Gastrocnemius medialis (tissue), 4 donors: ENCODE results near the gene DKC1. TPM values are rescaled to one million over a fixed set of nuclear protein-coding genes. Genes with fewer than 3 reads are reported as not detected.
"Not testable (repeated sequence)": the region's sequence is repeated elsewhere in the genome, so short reads cannot be mapped to it uniquely, and the experiment has no call there.

ENCODE experiments used
- ATAC-seq, 2 donors: fragments of 150-250 bp; one replicate each; pipeline ENCODE4 v1.9.1; 2016
- DNase-seq, 2 donors: peaks; one replicate each; pipeline ENCODE4 v3.0.0-alpha.2; 2019
- H3K27ac ChIP-seq, 4 donors: fragments of 200-600 bp; sonication (generic); 1 replicate in 1 of 4; 2 replicates in 3 of 4; pipeline ENCODE4 v1.5.1; 2016 to 2018; ENCODE audit warnings: mild to moderate bottlenecking in 2 of 4, moderate library complexity in 1 of 4
- H3K27me3 ChIP-seq, 3 donors: fragments of 200-600 bp; sonication (generic) in 2 of 3; 1 replicate in 1 of 3; 2 replicates in 2 of 3; pipeline versions ENCODE4 v1.5.1 to v1.6.0; 2016 to 2019; ENCODE audit warnings: mild to moderate bottlenecking in 1 of 3, moderate library complexity in 1 of 3
- H3K36me3 ChIP-seq, 2 donors: fragments of 200-600 bp; sonication (generic) in 1 of 2; one replicate each; pipeline ENCODE4 v1.5.1; 2017 to 2018
- H3K4me1 ChIP-seq, 2 donors: fragments of 200-600 bp; sonication (generic) in 1 of 2; one replicate each; pipeline ENCODE4 v1.5.1; 2016 to 2017; ENCODE audit warnings: mild to moderate bottlenecking in 2 of 2
- H3K4me3 ChIP-seq, 4 donors: fragments of 200-600 bp; sonication (generic) in 3 of 4; 1 replicate in 1 of 4; 2 replicates in 3 of 4; pipeline ENCODE4 v1.5.1; 2016 to 2019; ENCODE audit warnings: mild to moderate bottlenecking in 2 of 4
- H3K9me3 ChIP-seq, 3 donors: fragments of 200-600 bp; sonication (generic) in 2 of 3; 1 replicate in 1 of 3; 2 replicates in 2 of 3; pipeline ENCODE4 v1.5.1; 2016 to 2019
- POLR2A ChIP-seq, 2 donors: fragments of 450-650 bp; IDR thresholded peaks; one replicate each; pipeline ENCODE4 v1.6.1; 2017; ENCODE audit warnings: antibody characterized with exemption in 2 of 2, mild to moderate bottlenecking in 2 of 2, moderate library complexity in 2 of 2
- in situ Hi-C, 4 donors: fragments of 200-750 bp; cut with MboI; loops; one replicate each; pipeline versions ENCODE4 v1.15.0 to v1.8.0; 2017; ENCODE audit warnings: low sequenced_read_pairs in 4 of 4
- intact Hi-C: fragments of 100-400 bp; cut with DNase I; formaldehyde crosslinking; loops from one replicate; pipeline ENCODE4 v1.15.1; 2023; ENCODE audit warnings: low total_unique reads
- total RNA-seq, 4 donors: library from RNA; depleted of rRNA; stranded (reverse); fragments of >200 nt; gene quantifications; one replicate each; pipeline versions ENCODE4 v1.1.0 to v1.2.3, GENCODE V29; 2016
- TF ChIP-seq, protein P1 (sequence below), 5 experiments: fragments of 450-650 bp in 3 of 5; fragments of 200-600 bp in 2 of 5; sonication (generic) in 2 of 5; IDR thresholded peaks in 4 of 5; conservative IDR thresholded peaks in 1 of 5; 1 replicate in 4 of 5; 2 replicates in 1 of 5; pipeline ENCODE4 v1.5.1; 2016 to 2019; ENCODE audit warnings: antibody characterized with exemption in 5 of 5, mild to moderate bottlenecking in 3 of 5, moderate library complexity in 3 of 5

DKC1 gene
- total RNA-seq, 4 donors from 2014 or later: 17.8 to 34.1 (median 21.7) TPM

GRCh38 chrX:154824638-154825037, 62.0 kb downstream of the DKC1 start:
- intact Hi-C loops: no loop called here
- H3K4me3 ChIP-seq: no peak overlapping the region
- H3K36me3 ChIP-seq: no peaks in the 10 kb centered on the region
- no peak for TF ChIP-seq POLR2A (IDR thresholded peaks at IDR 0.05)
- TF ChIP-seq, protein P1, sequence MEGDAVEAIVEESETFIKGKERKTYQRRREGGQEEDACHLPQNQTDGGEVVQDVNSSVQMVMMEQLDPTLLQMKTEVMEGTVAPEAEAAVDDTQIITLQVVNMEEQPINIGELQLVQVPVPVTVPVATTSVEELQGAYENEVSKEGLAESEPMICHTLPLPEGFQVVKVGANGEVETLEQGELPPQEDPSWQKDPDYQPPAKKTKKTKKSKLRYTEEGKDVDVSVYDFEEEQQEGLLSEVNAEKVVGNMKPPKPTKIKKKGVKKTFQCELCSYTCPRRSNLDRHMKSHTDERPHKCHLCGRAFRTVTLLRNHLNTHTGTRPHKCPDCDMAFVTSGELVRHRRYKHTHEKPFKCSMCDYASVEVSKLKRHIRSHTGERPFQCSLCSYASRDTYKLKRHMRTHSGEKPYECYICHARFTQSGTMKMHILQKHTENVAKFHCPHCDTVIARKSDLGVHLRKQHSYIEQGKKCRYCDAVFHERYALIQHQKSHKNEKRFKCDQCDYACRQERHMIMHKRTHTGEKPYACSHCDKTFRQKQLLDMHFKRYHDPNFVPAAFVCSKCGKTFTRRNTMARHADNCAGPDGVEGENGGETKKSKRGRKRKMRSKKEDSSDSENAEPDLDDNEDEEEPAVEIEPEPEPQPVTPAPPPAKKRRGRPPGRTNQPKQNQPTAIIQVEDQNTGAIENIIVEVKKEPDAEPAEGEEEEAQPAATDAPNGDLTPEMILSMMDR (IDR thresholded peaks at IDR 0.05 in 4 of 5, conservative IDR thresholded peaks at IDR 0.05 in 1 of 5): no peak
- in situ Hi-C loops: no loop called here
- H3K27ac ChIP-seq: no peak overlapping the region
- H3K4me1 ChIP-seq: no peaks in the 10 kb centered on the region
- ATAC-seq: no peak
- H3K9me3 ChIP-seq: no peaks in the 10 kb centered on the region
- H3K27me3 ChIP-seq: no peaks in the 10 kb centered on the region
- no peak for DNase-seq

- intact Hi-C loops, H3K4me3 ChIP-seq, H3K27ac ChIP-seq, H3K27me3 ChIP-seq, H3K9me3 ChIP-seq, H3K4me1 ChIP-seq, H3K36me3 ChIP-seq, DNase-seq, ATAC-seq, in situ Hi-C loops: not testable (repeated sequence)
These were observed 62.9 kb downstream of the DKC1 start for GRCh38 chrX:154825586-154825985.

Other genes with a start within 250 kb of the DKC1 start
- 10 to 100 TPM; 28.3 to 44.5 (median 37.8) TPM for gene FAM3A, start 246.6 kb upstream of the DKC1 start, total RNA-seq
- 10 to 100 TPM in 1 of 4 donors, 1 to 10 TPM in 3; 1.5 to 23.9 (median 7.6) TPM for gene G6PD, start 216.0 kb upstream of the DKC1 start, total RNA-seq
- 10 to 100 TPM in 3 of 4 donors, 1 to 10 TPM in 1; 8.8 to 17.5 (median 11.6) TPM for gene IKBKG, start 215.2 kb upstream of the DKC1 start, total RNA-seq
- gene CTAG1A, start 177.7 kb upstream of the DKC1 start, total RNA-seq: not detected
- gene CTAG1B, start 143.6 kb upstream of the DKC1 start, total RNA-seq: not detected
- not detected for gene CTAG2, start 109.3 kb upstream of the DKC1 start, total RNA-seq
- gene GAB3, start 11.8 kb upstream of the DKC1 start, total RNA-seq: 1 to 10 TPM in 3 of 4 donors, under 1 TPM in 1; 0.92 to 2.2 (median 1.1) TPM
- 10 to 100 TPM; 11.3 to 19.9 (median 15.9) TPM for gene MPP1, start 42.6 kb downstream of the DKC1 start, total RNA-seq
- gene SMIM9, start 71.8 kb downstream of the DKC1 start, total RNA-seq: not detected
- gene F8A1, start 123.5 kb downstream of the DKC1 start, total RNA-seq: 10 to 100 TPM in 2 of 4 donors, 1 to 10 TPM in 2; 5.0 to 20.5 (median 9.9) TPM